IgD-negative memory B cell (primary cell): ENCODE results near the gene SEPTIN12. TPM values are rescaled to one million over a fixed set of nuclear protein-coding genes. Genes with fewer than 3 reads are reported as not detected.
A peak's percentile ranks its signal among the peaks of the same experiment; 100 is the strongest.

Experiments used
- H3K27ac Mint-ChIP-seq, 3 donors: one replicate each; pipeline ENCODE4 v1.8.0; 2020 to 2022; ENCODE audit warnings: mild to moderate bottlenecking in 3 of 3, mixed read lengths in 3 of 3, moderate library complexity in 1 of 3
- H3K27me3 Mint-ChIP-seq: one replicate; pipeline ENCODE4 v1.8.0; 2021; ENCODE audit warnings: mixed read lengths
- H3K36me3 Mint-ChIP-seq: one replicate; pipeline ENCODE4 v1.8.0; 2020; ENCODE audit warnings: mild to moderate bottlenecking, mixed read lengths
- H3K4me1 Mint-ChIP-seq, 3 donors: one replicate each; pipeline ENCODE4 v1.8.0; 2020 to 2022; ENCODE audit warnings: mixed read lengths in 3 of 3, mild to moderate bottlenecking in 1 of 3
- H3K4me3 Mint-ChIP-seq, 4 donors: one replicate each; pipeline ENCODE4 v1.8.0; 2020 to 2022; ENCODE audit warnings: mild to moderate bottlenecking in 4 of 4, mixed read lengths in 4 of 4, moderate library complexity in 3 of 4
- H3K9me3 Mint-ChIP-seq, 3 donors: one replicate each; pipeline ENCODE4 v1.8.0; 2020 to 2021; ENCODE audit warnings: mixed read lengths in 3 of 3, mild to moderate bottlenecking in 1 of 3
- polyA plus RNA-seq: library from polyadenylated mRNA; unstranded; fragments of 300-500 nt; fragmentation: Illumina TruSeq; gene quantifications from one replicate; pipeline ENCODE4 v1.2.3, GENCODE V29; 2021

Gene SEPTIN12, protein sequence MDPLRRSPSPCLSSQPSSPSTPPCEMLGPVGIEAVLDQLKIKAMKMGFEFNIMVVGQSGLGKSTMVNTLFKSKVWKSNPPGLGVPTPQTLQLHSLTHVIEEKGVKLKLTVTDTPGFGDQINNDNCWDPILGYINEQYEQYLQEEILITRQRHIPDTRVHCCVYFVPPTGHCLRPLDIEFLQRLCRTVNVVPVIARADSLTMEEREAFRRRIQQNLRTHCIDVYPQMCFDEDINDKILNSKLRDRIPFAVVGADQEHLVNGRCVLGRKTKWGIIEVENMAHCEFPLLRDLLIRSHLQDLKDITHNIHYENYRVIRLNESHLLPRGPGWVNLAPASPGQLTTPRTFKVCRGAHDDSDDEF
- not detected for polyA plus RNA-seq

DNA sequence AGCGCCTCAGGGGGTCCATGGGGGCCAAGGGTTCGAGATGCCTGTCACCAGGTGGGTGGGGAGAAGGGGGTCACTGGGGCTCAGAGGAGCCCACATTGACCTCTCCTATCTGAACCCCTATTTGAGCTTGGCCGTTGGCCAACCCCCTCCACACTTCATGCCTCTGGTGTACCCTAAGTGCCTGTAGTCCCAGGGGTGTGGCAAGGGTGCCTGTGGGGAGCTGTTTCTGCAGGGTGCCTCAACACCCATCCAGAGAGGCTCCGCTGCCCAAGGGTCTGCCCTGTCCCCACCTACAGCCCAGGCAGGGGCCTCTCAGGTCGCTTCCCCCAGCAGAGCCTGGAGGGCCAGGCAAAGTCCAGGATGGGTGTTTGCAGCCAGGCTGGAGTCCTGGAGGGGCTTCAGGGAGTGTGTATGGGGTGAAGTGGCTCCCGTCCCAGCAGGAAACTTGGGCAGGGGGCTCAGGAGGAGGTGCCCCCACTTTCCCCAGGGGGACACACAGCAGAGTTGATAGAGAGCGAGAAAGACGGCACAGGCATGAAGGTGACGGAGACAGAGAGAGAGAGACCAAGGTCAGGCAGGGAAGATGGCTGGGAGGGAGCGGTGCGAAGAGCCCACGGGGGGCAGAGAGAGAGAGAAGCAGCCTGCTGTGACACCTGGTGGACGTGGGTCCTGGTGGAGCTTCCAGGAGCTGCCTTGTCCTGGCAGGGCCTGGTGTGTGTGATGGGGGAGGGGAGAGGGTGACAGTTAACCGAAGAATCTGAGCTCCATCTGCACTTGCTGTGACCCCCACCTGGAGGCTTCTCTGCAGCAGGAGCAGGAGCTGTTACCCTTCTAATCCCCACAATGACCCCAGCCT, at the start of gene SEPTIN12:
Gene SEPTIN12, minus strand, starts transcription at position 719 of the 856 bp plus-strand sequence. Its CDS starts 700 bp downstream, at position 19.
- peak within 1 kb of the TSS in 1 of 3 donors; percentile 53 for H3K27ac Mint-ChIP-seq
- no peaks in the 10 kb centered on the region for H3K9me3 Mint-ChIP-seq
- H3K4me3 Mint-ChIP-seq: no peak within 1 kb of the TSS
- H3K4me1 Mint-ChIP-seq: peaks cover 0 to 1% (median 0%) of the 10 kb centered on the region in 3 donors
- no peaks in the 10 kb centered on the region for H3K36me3 Mint-ChIP-seq
- peaks cover 5% of the 10 kb centered on the region for H3K27me3 Mint-ChIP-seq

DNA sequence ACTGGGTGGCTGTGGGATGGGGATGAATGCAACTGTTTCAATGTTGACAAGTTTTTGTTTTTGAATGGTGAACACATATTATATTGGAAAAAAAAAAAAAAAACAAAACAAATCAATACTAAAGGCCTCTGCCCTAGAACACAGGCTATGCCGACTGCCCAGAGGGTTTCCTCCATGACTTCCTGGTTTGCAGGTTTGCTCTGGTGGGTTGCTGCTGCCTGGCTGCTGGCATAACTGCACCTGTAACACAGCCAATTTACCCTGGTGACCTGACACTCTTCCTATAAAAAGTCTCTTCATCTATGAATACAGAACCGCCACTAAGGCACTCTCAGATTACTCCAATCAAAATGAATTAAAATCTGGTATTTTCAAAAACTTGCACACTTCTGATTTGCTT, 48.6 kb upstream of the SEPTIN12 start:
- peaks cover 6 to 15% (median 12%) of the 10 kb centered on the region in 3 donors for H3K4me1 Mint-ChIP-seq
- H3K36me3 Mint-ChIP-seq: peaks cover 3% of the 10 kb centered on the region
- H3K27ac Mint-ChIP-seq: peak overlapping the region in 1 of 3 donors; percentile 10
- no peaks in the 10 kb centered on the region for H3K9me3 Mint-ChIP-seq
- no peaks in the 10 kb centered on the region for H3K27me3 Mint-ChIP-seq
- H3K4me3 Mint-ChIP-seq: no peak overlapping the region

DNA sequence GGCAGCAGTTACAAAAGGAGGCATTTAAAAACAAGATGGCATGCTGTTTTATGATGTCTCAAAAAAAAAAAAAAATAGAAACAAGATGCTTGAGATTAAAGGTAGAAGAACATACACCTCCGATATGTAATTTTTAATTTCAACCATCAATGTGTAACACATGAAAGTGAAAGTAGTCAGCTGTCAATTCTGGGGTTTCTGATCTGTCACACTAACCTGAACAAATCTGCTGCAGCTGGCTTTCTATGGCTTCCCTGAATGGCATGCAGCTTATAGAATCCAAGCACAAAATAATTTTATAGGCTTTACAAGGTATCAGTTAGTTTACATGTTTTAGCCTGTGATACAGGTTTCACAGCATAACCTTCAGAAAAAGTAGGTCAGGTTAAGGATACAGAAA, 45.4 kb upstream of the SEPTIN12 start:
- Mint-ChIP-seq H3K4me3 (peak overlapping the region in 1 of 4 donors; percentile 45), H3K4me1 (peaks cover 8 to 16% (median 15%) of the 10 kb centered on the region in 3 donors), H3K27ac (peak overlapping the region in 2 of 3 donors; percentile 13 to 66), H3K36me3 (peaks cover 8% of the 10 kb centered on the region), H3K9me3 (no peaks in the 10 kb centered on the region), H3K27me3 (no peaks in the 10 kb centered on the region)

DNA sequence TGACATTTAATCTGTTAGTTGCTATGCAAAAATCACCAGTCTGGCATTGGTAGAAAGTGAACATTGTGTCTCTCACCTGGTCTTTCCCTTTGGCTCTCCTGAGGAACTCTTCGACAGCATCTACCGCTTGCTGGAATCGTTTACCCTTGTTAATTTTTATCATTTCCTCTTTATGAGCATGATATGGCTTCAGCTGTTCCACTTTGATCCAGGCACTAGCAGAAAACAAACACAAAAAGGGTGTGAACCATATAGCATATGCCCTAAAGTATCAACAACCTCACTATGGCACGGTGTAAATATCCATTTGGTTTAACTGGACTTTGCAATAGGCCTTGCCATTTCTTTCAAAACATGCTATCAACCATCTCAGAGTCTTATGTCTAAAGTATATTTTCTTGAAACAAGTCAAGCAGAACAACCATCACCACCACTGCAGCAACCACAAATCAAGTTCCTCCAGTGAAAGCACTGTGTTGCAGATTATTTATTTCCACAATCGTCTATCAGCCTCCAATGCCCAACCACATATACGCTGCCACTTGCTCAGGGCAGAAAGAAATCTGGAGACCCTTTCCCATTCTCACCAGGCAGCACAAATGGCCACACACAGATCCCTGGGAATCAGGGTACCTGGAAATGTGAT, 44.7 kb upstream of the SEPTIN12 start:
- Mint-ChIP-seq H3K4me3 (no peak overlapping the region), H3K27ac (peak overlapping the region in 1 of 3 donors; percentile 66), H3K36me3 (peaks cover 8% of the 10 kb centered on the region), H3K9me3 (no peaks in the 10 kb centered on the region), H3K4me1 (peaks cover 8 to 16% (median 15%) of the 10 kb centered on the region in 3 donors), H3K27me3 (no peaks in the 10 kb centered on the region)

DNA sequence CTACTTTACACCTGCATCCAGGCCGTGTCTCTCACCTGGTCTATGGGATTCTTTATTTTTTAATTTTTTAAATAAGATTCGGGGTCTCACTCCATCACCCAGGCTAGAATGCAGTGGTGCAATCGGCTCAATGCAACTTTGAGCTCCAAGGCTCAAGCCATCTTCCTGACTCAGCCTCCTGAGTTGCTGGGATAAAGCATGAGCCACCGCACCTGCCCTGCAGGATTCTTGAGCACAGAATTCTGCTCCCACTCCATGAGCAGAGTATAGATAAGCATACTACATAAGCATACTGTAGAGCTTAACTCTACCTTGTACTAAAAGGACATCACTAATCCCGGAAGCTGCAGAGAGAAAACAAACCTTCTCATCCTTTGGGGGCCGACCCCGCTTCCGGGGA, 43.5 kb upstream of the SEPTIN12 start:
- peaks cover 6 to 16% (median 15%) of the 10 kb centered on the region in 3 donors for H3K4me1 Mint-ChIP-seq
- H3K36me3 Mint-ChIP-seq: peaks cover 7% of the 10 kb centered on the region
- no peak overlapping the region for H3K4me3 Mint-ChIP-seq
- H3K9me3 Mint-ChIP-seq: no peaks in the 10 kb centered on the region
- no peaks in the 10 kb centered on the region for H3K27me3 Mint-ChIP-seq
- H3K27ac Mint-ChIP-seq: no peak overlapping the region

DNA sequence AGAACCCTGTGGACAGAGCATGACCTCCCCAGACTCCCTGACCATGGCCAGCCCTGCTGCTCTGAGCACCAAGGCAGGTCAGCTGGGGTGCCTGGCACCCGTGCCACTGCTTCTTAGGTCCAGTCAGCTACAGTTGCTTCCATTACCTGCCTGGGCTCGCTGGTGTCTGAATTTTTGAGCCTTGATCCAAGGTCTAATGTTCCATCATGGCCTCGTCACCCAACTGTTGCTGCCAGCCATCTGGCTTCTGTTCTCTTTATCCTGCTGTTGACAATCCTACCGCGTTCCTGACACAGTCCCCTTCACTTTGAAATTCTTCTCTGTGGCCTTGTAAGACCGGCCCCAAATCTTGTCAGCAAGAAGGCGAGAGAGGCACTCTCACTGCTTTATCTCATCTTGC, 42.3 kb upstream of the SEPTIN12 start:
- Mint-ChIP-seq H3K27me3 (no peaks in the 10 kb centered on the region), H3K4me1 (peaks cover 6 to 16% (median 15%) of the 10 kb centered on the region in 3 donors), H3K4me3 (peak overlapping the region in 1 of 4 donors; percentile 34), H3K27ac (peak overlapping the region in 1 of 3 donors; percentile 53), H3K9me3 (no peaks in the 10 kb centered on the region), H3K36me3 (peaks cover 7% of the 10 kb centered on the region)

DNA sequence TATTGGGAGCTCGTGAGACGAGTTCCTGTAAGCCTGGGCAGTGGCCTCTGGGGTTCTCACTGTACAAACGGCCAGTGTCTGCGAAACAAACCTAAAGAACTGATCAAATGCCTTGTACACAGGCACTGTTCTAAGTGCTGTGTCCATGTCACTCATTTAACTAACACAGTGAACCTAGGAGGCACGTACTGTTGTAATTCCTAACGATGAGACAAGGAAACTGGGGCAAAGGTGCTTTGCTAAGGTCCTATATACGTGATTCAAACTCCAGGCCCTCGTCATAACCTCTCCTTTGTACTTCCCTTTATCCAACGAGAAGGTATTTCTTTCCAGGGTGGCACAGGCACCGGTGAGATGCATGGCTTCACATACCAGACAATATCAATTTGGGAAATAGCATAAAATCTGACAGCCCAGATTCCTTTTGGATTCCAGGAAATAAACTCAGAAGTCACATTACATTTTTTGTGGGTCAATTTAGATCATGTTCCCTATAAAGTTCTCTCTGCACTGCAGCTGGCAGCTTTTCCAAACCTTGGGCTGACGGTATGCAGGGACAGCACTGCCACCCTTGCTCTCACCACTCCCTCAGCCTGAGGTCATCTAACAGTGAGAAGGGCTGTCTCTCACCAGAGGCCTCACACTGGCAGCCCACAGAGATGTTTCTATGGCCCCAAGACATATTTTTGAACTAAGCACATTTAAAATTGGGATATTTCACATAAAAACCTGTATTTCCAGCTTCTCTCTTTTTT, 40.6 kb upstream of the SEPTIN12 start:
- H3K27ac Mint-ChIP-seq: no peak overlapping the region
- no peaks in the 10 kb centered on the region for H3K9me3 Mint-ChIP-seq
- no peaks in the 10 kb centered on the region for H3K27me3 Mint-ChIP-seq
- H3K4me1 Mint-ChIP-seq: peaks cover 7 to 15% (median 14%) of the 10 kb centered on the region in 3 donors
- H3K4me3 Mint-ChIP-seq: no peak overlapping the region
- peaks cover 7% of the 10 kb centered on the region for H3K36me3 Mint-ChIP-seq

DNA sequence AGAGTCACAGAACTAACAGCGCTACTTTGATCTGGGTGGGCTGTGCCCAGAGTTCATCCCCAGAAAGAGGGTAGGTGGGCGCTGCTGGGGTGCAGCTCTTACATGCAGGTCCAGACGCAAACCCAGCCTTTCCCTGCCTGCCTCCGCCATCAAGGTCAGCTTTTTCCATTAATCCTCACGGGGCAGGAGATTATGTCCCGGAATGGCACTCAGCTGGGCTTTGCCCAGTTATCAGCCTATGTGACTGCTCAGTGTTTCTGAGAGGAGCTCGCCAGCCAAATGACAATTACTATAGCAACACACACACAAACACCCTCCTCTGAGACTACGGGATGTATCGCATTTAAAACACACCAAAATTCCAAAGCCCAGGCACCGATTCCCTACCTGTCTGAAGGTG, 38.8 kb upstream of the SEPTIN12 start:
- H3K27ac Mint-ChIP-seq: no peak overlapping the region
- H3K4me1 Mint-ChIP-seq: peaks cover 0 to 4% (median 4%) of the 10 kb centered on the region in 3 donors
- no peak overlapping the region for H3K4me3 Mint-ChIP-seq
- H3K36me3 Mint-ChIP-seq: peaks cover 6% of the 10 kb centered on the region
- no peaks in the 10 kb centered on the region for H3K27me3 Mint-ChIP-seq
- H3K9me3 Mint-ChIP-seq: no peaks in the 10 kb centered on the region

DNA sequence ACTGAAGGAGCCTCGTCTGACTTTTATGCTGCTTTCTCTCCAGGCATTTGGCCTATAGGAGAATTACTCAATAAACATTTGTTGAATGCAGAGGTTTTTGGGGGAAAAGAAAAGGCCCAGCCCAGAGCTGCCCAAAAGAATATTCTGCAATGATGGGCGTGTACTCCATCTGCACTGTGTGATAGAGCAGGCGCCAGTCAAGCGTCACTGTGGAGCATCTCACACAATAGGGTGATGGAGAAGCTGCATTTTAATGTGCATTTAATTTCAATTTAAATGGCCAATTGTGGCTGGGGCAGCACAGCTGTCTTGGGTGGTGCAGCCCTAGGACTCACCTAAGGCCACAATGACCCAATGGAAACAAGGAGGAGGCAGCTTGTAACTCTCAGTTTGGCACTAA, 38.4 kb upstream of the SEPTIN12 start:
- Mint-ChIP-seq H3K27me3 (no peaks in the 10 kb centered on the region), H3K9me3 (no peaks in the 10 kb centered on the region), H3K4me3 (no peak overlapping the region), H3K36me3 (peaks cover 6% of the 10 kb centered on the region), H3K27ac (no peak overlapping the region), H3K4me1 (peaks cover 0 to 4% (median 4%) of the 10 kb centered on the region in 3 donors)

DNA sequence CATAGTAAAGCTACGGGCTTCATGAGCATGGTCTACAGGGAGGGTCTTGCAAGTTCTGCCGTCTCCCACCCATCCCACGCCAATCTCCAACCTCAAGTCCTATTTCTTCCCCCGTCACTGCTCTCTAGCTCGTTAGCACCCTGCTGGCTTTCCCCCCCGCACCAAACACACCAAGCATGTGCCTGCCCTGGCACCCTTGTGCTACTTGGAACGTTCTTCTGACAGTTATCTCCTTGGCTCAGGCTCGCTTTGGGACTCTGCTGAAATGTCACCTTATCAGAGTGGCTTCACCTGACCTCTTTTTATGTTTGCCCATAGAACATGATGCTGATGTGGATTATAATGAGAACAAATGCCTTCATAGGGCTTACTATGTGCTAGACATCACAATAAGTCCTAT, 37.1 kb upstream of the SEPTIN12 start:
- no peak overlapping the region for H3K4me3 Mint-ChIP-seq
- no peaks in the 10 kb centered on the region for H3K36me3 Mint-ChIP-seq
- H3K9me3 Mint-ChIP-seq: no peaks in the 10 kb centered on the region
- H3K4me1 Mint-ChIP-seq: peaks cover 0 to 2% (median 0%) of the 10 kb centered on the region in 3 donors
- no peak overlapping the region for H3K27ac Mint-ChIP-seq
- H3K27me3 Mint-ChIP-seq: no peaks in the 10 kb centered on the region

DNA sequence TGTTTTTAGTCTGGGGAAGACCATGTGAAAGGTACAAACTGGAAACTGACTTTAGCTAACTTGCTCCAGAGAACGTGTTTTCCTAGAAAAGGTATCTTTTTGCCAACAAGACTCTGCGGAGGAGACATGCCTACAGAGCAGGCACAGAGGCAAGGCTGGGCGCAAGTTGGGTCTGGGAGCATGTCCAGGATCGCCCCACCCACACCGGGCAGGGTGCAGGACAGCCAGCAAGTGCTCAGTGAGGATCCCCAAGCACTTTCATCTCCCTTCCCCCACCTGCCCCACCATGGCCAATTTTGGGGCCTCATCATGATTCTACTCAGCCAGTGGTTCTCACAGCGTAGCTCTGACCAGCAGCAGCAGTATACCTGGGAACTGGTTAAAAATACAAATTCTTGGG, 32.5 kb upstream of the SEPTIN12 start:
- Mint-ChIP-seq H3K9me3 (no peaks in the 10 kb centered on the region), H3K27me3 (no peaks in the 10 kb centered on the region), H3K4me1 (peaks cover 0 to 2% (median 0%) of the 10 kb centered on the region in 3 donors), H3K27ac (no peak overlapping the region), H3K36me3 (peaks cover 2% of the 10 kb centered on the region), H3K4me3 (no peak overlapping the region)

DNA sequence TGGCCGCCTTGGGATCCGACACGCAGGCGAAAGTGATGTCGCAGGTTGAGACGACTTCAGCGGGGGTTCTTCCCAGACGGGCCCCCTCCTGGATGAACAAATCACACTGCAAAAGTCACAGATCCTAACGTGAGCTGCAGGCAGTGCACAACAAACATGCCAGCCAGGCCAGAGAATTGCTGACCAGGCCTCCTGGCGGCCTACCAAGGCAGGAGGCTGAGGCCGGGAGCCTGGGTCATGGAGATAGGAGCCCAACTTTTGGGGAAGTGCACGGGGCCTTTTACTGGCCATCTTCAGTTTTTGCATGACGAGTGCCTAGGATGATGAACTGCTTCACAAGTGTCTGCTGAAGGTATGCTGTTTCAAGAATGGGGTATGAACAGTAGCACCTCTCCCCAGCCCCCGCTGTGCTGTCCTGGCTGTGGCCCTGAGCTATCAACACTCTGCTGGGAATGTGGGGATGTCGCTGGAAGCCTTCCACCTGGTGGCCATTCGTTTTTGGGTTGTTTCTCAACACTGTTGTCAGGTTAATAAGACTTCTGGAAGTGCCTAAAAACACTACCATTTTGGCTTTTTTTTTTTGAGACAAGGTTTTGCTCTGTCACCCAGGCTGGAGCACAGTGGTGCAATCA, 26.5 kb upstream of the SEPTIN12 start:
- Mint-ChIP-seq H3K9me3 (no peaks in the 10 kb centered on the region), H3K4me1 (no peaks in the 10 kb centered on the region), H3K27ac (no peak overlapping the region), H3K27me3 (no peaks in the 10 kb centered on the region), H3K36me3 (peaks cover 2% of the 10 kb centered on the region), H3K4me3 (no peak overlapping the region)

DNA sequence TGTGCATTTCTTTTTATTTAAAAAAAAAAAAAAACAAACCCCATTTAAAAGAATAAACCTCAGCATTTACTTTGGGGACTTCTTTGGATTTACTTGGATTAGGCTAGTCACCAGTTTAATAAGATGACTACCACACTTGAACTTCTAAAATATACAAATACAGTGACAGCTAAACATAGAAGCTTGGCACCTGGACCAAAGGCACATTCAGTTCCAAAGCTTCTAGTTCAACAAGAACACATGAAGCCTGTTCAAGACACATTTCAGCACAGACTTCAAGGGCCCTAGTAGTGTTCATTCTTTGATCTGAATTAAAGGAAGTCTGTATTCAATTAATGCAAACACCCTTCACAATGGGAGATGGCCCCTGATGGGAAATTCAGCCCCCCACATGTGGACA, 25.9 kb upstream of the SEPTIN12 start:
- no peak overlapping the region for H3K4me3 Mint-ChIP-seq
- no peak overlapping the region for H3K27ac Mint-ChIP-seq
- no peaks in the 10 kb centered on the region for H3K9me3 Mint-ChIP-seq
- H3K4me1 Mint-ChIP-seq: no peaks in the 10 kb centered on the region
- H3K27me3 Mint-ChIP-seq: no peaks in the 10 kb centered on the region
- peaks cover 2% of the 10 kb centered on the region for H3K36me3 Mint-ChIP-seq
